ENCODE results near the gene PLEKHA4. TPM values are rescaled to one million over a fixed set of nuclear protein-coding genes. Genes with fewer than 3 reads are reported as not detected.
"Not testable (repeated sequence)": the region's sequence is repeated elsewhere in the genome, so short reads cannot be mapped to it uniquely, and the experiment has no call there.

The PLEKHA4 gene
- total RNA-seq, 1 donor from 2014 or later, result 14.4 TPM

DNA sequence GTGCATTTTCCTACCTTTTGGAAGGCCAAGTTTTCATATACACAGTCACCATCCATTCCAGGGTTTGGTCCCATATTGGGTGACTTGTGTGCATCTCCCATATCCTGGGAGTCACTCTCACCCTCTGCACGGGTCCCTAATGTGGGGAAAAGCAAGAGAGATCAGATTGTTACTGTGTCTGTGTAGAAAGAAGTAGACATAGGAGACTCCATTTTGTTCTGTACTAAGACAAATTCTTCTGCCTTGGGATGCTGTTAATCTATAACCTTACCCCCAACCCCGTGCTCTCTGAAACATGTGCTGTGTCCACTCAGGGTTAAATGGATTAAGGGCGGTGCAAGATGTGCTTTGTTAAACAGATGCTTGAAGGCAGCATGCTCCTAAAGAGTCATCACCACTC is 21.1 kb upstream of the PLEKHA4 start:
- DNase-seq (ENCODE audit: low read depth), result not testable (repeated sequence)

DNA sequence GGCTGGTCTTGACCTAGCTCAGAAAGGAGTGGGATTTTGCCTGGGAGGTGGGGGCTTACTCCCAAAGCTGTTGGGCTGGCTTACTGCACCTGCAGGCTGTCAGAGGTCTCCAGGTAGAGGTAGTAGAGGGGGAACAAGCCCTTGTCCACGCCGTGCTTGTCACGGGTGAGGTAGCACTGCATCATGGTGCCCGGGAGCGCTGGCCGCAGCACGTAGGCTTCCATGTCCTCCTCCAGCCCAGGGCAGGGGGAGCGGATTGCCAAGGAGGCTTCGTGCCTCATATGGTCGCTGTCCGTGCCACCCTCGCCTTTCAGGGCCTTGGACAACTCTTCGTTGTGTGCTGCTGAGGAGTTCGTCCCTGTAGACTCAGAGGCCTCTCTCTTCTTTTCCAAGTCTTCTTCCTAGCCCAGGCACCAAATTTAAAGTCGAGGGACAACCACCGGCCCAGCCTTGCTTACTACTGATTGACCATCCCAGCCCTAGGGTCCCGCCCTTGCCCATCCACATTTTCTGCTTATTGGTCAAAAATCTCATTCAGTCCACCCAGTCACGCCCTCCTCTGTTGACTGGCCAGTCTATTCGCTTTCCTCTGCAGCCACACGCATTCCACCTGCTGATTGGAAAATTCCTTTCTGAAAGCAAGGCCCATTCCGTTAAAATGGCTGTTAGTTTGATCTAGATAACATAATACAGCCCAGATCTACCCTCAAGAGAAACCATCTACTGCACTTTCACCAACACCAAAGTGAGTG is 19.6 kb upstream of the PLEKHA4 start:
- no peak for DNase-seq (ENCODE audit: low read depth)

DNA sequence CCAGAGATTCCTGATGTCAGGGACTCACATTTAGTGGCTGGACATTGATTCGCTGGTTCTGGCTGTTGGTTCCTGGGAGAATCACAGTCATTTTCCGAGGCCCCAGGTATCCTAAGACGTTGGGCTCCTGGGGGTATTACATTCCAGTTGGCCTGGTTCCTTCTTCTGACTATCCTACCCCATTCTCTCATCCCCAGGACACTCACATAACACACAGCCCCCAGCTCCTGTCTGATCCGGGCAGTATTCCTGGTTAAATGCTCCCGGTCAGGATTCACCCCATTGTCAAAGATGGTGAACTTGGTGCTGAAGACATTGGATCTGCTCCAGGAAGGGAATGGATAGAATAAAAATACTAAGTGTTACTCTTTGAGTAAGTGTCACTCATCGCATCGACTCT is 15.3 kb upstream of the PLEKHA4 start:
- DNase-seq (ENCODE audit: low read depth), result no peak

DNA sequence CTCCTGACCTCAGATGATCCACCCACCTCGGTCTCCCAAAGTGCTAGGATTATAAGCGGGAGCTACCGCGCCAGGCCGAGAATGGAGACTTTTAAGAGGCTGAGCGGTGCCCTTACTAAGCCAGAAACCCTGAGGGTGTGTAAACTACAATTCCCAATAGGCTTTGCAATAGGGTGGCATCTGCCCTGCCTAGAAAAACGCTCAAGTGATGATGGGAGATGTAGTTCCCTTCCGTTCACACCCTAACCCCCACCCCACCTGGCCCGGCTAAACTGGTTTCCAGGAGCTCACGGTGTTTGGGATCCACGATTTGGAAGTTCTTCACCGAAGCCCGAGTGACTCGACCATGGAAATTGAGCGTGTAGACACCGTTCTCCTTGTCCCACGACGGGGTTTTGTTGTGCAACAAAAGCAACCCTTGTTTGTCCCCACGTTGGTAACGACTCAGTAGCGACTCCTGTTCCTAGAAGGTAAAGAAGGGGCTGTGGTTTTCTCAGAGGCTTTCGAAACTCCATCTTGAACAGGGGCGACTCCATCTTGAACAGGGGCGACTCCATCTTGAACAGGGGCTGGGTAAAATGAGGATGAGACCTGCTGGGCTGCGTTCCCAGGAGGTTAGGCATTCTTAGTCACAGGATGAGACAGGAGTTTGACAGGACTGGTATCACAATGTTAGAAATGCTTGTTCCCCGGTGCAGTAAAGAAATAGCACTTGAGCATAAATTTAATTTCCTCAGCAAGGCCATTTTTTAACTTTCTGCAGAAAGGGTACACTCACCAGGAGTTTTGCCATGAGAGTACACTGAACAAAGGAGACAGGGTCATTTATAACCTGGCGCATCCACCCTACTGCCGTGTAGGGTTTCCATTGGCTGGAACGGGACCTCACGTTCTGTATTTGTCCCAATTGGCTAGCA is 13.6 kb upstream of the PLEKHA4 start:
- DNase-seq (ENCODE audit: low read depth), result no peak

DNA sequence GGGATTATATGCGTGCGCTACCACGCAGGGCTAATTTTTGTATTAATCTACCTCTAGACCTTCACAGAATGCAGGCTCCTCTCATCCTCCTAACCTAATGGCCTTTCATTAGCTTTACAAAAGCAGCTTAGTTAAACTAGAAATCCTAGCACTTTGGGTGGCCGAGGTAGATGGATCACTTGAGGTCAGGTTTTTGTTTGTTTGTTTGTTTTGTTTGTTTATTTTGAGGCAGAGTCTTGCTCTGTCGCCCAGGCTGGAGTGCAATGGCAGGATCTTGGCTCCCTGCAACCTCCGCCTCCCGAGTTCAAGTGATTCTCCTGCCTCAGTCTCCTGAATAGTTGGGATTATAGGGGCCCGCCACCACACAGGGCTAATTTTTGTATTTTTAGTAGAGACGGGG is 11.3 kb upstream of the PLEKHA4 start:
- not testable (repeated sequence) for DNase-seq (ENCODE audit: low read depth)

DNA sequence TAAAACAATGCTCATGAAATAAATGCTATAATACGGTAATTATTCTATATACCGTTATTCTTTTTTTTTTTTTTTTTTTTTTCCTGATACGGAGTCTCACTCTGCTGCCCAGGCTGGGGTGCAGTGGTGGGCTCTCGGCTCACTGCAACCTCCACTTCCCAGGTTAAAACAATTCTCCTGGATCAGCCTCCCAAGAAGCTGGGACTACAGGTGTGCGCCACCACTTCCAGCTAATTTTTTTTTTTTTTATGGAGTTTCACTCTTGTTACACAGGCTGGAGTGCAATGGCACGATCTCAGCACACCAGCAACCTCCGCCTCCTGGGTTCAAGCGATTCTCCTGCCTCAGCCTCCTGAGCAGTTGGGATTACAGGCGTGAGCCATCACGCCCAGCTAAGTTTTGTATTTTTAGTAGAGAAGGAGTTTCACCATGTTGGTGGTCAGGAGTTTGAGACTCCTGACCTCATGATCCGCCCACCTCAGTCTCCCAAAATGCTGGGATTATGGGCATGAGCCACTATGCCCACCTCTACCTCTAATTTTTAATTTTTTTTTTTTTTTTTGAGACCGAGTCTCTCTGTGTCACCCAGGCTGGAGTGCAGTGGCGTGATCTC is 10.7 kb upstream of the PLEKHA4 start:
- no peak for DNase-seq (ENCODE audit: low read depth)

DNA sequence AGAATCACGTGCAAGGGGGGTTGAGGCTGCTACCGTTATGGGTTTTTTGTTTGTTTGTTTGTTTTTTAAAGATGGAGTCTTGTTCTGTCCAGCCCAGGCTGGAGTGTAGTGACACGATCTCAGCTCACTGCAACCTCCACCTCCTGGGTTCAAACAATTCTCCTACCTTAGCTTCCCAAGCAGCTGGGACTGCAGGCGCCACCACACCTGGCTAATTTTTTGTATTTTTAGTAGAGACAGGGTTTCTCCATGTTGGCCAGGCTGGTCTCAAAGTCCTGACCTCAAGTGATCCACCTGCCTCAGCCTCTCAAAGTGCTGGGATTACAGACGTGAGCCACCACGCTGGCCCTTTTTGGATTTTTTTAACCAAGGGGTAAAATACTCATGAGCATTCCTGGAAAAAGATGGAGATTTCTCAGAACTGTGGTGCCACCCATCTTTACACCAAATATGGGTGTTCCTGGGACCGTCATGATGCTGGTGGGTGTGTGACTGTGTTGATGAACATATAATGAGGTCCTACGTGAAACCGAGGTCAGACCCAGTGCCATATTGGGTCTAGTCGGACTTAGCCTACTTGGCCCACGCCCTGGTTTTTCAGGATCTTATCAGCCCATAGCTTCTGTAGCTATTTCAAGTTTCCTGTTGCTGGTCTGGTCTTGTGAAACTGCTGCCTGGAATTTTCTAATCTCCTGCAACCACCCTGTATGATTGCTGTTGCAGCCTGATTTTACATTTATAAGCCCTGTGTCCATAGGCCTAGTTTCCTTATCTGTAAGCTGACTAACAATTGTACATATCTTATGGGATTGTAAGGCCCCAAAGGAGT is 10.0 kb upstream of the PLEKHA4 start:
- no peak for DNase-seq (ENCODE audit: low read depth)

DNA sequence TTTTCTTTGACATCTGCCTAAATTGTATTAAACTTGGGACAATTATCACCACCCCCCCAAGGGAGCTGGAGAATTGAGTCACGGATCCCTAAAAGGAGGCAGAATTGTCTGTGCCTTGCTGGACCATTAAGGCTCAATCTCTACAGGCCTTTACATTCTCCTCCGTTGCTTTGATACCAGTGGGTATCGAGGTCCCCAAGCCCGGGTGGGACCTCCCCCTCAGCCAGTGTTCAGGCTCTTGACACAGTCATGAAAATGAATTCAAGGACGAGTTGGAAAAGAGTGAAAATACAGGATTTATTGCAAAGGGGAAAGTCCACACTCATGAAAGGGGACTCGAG is 9.4 kb upstream of the PLEKHA4 start:
- DNase-seq (ENCODE audit: low read depth), result no peak

DNA sequence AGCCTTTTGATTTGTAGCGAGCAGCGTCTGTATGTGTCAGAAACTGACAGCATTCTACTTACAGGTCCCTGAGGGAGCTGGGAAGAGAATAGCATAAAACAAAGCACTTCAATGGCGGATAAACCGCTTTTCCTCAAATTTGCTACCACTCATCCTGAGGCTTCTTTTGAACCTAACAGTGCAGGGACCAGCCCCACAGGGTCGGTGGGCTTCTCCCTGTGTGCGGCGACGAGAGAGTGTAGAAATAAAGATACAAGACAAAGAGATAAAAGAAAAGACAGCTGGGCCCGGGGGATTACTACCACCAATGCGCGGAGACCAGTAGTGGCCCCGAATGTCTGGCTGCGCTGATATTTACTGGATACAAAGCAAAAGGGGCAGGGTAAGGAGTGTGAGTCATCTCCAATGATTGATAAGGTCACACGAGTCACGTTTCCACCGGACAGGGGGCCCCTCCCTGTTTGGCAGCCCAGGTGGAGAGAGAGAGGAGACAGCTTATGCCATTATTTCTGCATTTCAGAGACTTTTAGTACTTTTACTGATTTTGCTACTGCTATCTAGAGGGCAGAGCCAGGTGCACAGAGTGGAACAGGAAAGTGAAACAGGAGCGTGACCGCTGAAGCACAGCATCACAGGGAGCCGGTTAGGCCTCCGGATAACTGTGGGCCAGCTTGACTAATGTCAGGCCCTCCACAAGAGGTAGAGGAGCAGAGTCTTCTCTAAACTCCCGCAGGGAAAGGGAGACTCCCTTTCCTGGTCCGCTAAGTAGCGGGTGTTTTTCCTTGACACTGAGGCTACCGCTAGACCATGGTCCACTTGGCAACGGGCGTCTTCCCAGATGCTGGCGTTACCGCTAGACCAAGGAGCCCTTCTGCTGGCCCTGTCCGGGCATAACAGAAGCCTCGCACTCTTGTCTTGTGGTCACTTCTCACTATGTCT is 7.9 kb upstream of the PLEKHA4 start:
- DNase-seq (ENCODE audit: low read depth), result peak; percentile 23

DNA sequence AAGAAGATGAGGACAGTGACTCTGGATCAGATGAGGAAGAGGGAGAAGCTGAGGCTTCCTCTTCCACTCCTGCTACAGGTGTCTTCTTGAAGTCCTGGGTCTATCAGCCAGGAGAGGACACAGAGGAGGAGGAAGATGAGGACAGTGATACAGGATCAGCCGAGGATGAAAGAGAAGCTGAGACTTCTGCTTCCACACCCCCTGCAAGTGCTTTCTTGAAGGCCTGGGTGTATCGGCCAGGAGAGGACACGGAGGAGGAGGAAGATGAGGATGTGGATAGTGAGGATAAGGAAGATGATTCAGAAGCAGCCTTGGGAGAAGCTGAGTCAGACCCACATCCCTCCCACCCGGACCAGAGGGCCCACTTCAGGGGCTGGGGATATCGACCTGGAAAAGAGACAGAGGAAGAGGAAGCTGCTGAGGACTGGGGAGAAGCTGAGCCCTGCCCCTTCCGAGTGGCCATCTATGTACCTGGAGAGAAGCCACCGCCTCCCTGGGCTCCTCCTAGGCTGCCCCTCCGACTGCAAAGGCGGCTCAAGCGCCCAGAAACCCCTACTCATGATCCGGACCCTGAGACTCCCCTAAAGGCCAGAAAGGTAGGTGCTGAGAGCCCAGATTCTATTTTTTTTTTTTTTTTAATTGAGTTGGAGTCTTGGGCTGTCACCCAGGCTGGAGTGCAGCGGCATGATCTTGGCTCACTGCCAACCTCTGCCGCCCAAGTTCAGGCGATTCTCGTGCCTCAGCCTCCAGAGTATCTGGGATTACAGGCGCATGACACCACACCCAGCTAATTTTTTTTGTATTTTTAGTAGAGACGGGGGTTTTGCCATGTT is 6.1 kb upstream of the PLEKHA4 start:
- DNase-seq (ENCODE audit: low read depth), result peak; percentile 29

DNA sequence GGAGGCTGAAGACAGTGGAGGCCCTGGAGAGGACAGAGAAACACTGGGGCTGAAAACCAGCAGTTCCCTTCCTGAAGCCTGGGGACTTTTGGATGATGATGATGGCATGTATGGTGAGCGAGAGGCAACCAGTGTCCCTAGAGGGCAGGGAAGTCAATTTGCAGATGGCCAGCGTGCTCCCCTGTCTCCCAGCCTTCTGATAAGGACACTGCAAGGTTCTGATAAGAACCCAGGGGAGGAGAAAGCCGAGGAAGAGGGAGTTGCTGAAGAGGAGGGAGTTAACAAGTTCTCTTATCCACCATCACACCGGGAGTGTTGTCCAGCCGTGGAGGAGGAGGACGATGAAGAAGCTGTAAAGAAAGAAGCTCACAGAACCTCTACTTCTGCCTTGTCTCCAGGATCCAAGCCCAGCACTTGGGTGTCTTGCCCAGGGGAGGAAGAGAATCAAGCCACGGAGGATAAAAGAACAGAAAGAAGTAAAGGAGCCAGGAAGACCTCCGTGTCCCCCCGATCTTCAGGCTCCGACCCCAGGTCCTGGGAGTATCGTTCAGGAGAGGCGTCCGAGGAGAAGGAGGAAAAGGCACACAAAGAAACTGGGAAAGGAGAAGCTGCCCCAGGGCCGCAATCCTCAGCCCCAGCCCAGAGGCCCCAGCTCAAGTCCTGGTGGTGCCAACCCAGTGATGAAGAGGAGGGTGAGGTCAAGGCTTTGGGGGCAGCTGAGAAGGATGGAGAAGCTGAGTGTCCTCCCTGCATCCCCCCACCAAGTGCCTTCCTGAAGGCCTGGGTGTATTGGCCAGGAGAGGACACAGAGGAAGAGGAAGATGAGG is 5.3 kb upstream of the PLEKHA4 start:
- no peak for DNase-seq (ENCODE audit: low read depth)

DNA sequence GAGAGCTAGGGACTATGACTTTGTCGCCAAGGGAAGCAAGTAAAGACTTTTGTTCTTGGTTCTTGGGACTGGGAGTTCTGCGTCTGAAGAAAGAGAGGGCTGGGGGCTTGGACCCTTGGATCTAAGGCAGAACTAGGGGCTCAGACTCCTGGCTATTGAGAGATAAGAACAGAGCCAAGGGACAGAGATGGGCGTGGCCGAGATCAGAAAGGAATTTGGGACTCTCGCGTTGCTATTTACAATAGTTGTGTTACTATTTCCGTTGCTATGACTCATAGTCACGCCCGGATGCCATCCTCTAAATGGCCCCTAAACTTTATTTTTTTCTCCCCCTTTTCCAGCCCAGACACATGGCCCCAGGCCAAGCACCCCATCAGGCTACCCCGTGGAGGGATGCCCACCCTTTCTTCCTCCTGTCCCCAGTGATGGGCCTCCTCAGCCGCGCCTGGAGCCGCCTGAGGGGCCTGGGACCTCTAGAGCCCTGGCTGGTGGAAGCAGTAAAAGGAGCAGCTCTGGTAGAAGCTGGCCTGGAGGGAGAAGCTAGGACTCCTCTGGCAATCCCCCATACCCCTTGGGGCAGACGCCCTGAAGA is 4.6 kb upstream of the PLEKHA4 start:
- peak; percentile 95 for DNase-seq (ENCODE audit: low read depth)

DNA sequence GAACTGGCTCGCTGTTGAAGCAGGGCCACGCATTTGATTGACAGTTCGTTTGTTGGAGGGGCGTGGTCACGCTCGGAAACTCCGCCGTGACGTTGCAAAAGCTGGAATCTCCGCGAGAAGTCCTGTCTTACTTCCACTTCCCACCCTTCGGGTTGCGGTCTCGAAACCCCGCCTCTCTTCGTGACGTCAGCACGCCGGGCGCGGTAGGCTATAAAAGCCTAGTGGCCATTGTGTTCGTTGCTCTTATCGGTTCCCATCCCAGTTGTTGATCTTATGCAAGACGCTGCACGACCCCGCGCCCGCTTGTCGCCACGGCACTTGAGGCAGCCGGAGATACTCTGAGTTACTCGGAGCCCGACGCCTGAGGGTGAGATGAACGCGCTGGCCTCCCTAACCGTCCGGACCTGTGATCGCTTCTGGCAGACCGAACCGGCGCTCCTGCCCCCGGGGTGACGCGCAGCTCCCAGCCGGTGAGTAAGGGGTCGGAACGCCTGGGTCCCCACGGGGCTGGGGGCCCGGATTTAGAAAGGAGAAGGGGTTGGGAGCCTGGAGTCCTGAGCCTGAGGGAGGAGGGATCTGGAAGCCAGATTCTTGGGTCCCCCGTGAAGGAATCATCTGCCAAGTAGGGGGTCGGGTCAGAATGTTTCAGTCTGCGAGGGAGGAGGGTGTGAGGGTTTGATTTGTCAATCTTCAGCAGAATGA is 3.9 kb upstream of the PLEKHA4 start, which contains the start of gene PPP1R15A:
PPP1R15A (plus strand) TSS at position 240 of the 702 bp plus-strand sequence. CDS start 813 bp downstream, outside the sequence.
- DNase-seq (ENCODE audit: low read depth), result peak; percentile 96

DNA sequence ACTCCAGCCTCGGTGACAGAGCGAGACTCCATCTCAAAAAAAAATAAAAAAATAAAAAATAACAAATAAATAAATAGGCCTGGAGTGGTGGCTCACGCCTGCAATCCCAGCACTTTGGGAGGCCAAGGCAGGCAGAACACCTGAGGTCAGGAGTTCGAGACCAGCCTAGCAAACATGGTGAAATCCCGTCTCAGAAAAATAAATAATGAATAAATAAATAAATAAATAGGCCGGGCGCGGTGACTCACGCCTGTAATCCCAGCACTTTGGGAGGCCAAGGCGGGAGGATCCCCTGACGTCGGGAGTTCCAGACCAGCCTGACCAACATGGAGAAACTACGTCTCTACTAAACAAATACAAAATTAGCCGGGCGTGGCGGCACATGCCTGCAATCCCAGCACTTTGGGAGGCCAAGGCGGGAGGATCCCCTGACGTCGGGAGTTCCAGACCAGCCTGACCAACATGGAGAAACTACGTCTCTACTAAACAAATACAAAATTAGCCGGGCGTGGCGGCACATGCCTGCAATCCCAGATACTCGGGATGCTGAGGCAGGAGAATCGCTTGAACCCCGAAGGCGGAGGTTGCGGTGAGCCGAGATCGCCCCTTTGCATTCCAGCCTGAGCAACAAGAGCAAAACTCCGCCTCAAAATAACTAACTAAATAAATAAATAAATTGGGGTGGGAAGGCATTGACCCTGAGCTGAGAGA is 3.2 kb upstream of the PLEKHA4 start:
- DNase-seq (ENCODE audit: low read depth), result not testable (repeated sequence)

DNA sequence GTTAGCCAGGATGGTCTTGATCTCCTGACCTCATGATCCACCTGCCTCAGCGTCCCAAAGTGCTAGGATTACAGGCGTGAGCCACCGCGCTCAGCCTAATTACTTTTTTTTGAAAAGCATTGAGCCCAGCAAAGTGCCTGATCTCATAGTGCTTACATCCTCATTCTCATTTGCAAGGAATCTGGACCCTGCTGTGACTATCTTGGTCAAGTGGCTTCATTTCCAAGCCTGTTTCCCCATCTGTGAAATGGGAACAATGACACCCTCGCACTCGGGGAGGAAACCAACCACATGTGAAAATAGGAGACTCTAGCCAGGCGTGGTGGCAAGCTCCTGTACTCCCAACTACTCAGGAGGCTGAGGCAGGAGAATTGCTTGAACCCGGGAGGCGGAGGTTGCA is 1.6 kb upstream of the PLEKHA4 start:
- DNase-seq (ENCODE audit: low read depth), result no peak

DNA sequence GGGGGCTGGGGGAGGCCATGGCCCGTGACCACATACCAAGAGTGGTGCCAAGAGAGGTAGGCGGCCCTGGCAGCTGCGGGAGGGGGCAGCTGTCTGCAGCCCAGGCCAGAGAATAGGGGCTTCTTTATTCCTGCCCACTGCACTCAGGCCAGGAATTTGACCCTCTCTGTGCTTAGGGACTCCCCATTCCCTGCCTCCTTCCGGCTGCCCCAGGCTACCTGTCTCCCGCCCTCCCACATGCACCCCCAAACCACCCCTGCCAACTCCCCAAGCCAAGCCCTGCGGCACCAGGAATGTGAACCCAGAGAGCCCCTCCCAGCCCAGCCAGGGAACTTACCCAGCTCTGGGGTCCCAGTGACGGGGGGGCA is 687 bp downstream of the PLEKHA4 start:
- DNase-seq (ENCODE audit: low read depth), result no peak

DNA sequence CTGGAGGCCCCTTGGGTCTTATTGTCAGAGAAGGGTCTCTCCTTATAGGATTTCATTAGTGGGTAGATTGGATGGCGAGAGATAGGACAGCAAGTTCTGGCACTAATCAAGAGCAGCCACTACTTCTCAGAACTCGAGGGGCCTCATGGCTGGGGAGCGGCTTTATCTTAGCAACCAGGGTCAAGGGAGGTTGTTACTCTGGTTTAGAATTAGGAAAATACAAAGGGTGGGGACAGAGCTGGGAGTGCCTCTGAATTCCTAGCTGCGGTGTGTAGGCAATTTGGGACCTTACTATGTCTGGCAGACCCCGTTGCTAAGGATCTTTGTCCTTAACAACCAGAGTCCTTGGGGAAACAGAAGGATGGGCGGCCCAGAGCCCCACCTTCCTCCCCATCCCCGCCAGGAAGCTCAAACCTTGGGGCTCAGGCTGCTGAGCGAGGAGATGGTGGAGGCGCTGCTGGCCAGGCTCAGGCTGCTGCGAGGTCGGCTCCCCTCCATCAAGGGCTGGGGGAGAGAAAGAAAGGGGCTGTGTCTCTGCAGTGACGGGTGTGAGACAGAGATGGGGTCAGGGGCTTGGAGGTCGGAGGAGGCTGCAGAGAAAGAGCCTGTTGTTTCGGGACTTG is 1.2 kb downstream of the PLEKHA4 start:
- no peak for DNase-seq (ENCODE audit: low read depth)
